ENCODE results near the gene NPSR1.
"Not testable (repeated sequence)": the region's sequence is repeated elsewhere in the genome, so short reads cannot be mapped to it uniquely, and the experiment has no call there.

Gene NPSR1, protein sequence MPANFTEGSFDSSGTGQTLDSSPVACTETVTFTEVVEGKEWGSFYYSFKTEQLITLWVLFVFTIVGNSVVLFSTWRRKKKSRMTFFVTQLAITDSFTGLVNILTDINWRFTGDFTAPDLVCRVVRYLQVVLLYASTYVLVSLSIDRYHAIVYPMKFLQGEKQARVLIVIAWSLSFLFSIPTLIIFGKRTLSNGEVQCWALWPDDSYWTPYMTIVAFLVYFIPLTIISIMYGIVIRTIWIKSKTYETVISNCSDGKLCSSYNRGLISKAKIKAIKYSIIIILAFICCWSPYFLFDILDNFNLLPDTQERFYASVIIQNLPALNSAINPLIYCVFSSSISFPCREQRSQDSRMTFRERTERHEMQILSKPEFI
- total RNA-seq, result 0 reads per million in 2 experiments

DNA sequence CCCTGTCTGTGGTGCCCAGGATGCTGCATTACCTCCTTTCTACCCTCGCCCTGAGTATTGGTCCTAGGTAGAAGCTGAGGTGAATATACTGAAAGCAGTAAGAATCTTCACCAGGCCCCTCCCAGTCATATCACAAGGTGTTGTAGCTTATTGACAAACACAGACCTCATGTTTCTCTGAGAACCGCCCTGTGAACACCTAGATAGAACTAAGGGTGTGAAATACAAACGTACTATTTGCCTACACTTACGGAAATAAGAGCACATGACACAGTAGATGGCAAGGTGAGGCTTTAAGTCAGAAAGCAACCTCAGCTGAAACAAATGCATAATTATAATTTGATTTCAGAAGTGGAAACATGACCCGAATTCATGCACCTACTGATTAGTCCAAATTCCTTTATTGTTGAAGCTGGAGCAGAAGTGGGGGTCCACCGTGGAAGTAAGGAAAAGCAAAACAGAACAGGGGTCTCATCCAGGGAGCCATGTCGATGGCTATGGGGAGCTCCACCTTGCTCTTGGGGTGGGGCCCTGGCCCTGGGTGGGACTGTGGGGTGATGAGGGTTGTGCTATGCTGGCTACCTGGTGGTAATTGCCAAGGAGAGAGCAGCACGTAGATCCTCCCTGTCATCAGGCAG lies at the start of gene NPSR1:
NPSR1 (plus strand) TSS at position 587 of the 637 bp plus-strand sequence. CDS start 195 bp downstream, outside the sequence.
- DNase-seq (ENCODE audit: low read depth), result no peak

DNA sequence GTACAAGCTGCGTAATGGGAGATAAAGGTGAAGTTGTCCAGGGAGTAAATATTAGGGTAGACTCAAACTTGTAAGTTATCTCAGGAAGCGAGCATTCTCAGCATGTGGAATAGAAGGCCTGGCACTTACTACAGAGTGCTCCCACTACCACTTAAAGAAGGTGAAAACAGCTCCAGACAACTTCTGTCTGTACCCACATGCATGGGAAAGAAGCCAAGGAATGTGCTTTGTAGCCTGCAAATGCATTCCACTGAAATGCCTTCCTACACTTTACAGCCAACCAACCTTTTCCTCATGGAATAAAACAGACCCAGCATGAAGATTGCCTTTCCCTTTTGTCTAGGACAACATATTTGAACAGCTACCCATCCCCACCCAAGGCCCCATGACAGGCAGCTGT lies 45.4 kb upstream of the NPSR1 start:
- DNase-seq (ENCODE audit: low read depth), result no peak

- DNase-seq (ENCODE audit: low read depth), result no peak
Observed at GRCh38 chr7:34620425-34620824, 37.6 kb upstream of the NPSR1 start.

DNA sequence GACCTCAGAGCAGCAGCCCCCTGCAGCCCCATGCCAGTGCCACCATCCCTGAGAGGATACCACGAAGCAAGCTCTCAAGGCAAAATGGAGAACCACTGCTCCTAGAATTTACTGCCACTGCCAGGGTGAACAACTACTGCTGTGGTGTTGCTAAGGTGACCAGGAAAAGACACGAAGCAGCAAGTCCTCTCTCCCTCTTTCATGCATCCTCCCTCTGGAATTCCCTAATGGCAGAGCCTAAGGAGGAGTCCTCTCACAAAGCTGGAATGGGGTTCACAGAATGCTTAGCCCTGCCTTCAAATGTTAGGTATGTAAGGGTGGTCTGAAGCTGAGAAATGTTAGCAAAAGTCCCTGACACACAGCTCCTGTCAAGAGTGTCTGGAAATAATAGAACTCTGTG lies 35.8 kb upstream of the NPSR1 start:
- DNase-seq (ENCODE audit: low read depth), result no peak

DNA sequence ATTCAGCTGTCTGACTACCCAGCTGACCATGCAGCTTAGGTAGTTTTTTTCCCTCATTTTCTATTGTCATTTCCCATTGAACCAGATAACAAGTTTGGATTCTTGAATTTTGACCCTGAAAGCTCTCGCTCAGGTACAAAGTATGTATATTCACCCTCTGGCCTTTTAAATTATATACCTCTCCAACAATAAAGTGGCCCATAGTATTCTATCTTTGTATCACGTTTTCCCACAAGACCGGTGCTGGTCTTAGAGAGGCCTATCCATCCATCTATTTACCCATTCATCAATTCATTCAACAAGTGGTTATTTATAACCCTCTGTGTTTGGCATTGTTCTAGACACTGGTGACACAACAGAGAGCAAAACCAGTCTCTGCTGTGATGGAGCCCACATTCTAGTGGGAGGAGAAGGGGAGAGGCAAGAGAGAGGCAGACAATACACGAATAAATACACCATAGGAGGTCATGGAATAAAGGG lies 35.2 kb upstream of the NPSR1 start:
- DNase-seq (ENCODE audit: low read depth), result no peak

GRCh38 chr7:34628618-34629017 lies 29.4 kb upstream of the NPSR1 start:
- not testable (repeated sequence) for DNase-seq (ENCODE audit: low read depth)

DNA sequence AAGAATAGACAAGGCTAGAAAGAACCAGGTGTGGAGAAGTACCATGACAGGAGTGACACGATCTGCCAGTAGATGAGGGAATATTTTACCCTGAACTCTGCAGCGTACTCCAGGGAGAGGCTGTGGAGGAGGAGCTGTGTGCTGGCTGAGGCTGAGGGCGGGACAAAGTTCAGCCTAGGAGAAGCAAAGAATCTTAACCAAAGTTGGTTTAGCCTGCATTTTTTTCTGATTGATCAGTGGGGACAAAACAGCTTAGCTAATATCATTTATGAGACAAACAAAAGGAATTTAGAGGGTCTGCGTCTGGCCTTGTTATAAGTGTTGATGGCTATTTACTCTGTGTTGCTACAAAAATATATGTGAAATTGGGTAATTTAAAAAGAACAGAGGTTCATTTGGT lies 5.2 kb upstream of the NPSR1 start:
- DNase-seq (ENCODE audit: low read depth), result no peak

GRCh38 chr7:34653787-34654186 lies 4.2 kb upstream of the NPSR1 start:
- DNase-seq (ENCODE audit: low read depth), result no peak

DNA sequence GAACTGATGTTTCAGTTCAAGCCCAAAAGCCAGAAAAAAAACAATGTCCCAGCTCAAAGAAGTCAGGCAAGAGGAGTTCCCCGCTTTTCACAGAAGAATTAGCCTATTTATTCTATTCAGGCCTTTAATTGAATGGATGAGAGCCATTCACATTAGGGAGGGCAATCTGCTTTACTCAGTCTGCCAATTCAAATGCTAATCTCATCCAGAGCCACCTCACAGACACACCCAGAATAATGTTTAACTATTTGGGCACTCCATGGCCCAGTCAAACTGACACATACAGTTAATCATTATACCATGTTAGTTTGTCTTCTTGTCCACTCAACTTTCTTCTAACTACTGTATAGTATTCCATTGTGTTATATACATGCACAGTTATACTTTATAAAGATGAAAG lies 2.6 kb upstream of the NPSR1 start:
- no peak for DNase-seq (ENCODE audit: low read depth)

DNA sequence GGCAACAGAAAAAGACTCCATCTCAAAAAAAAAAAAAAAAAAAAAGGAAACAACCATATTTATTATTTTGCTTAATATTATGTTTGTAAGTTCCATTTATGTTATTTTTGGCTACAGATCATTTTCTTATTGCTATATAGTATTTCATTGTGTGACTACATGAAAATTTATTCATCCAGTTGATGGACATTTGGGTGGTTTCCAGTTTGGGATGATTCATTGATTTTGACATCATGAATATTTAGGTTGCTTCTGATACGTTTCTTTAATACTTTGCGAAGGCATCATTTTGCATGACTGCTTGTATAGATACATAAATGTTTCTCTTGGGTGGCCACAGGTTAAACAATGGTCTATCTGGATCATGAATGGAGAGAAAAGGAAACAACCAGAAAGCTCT lies 2.0 kb upstream of the NPSR1 start:
- DNase-seq (ENCODE audit: low read depth), result no peak

GRCh38 chr7:34659472-34660075 lies 1.6 kb downstream of the NPSR1 start:
- DNase-seq (ENCODE audit: low read depth), result no peak

DNA sequence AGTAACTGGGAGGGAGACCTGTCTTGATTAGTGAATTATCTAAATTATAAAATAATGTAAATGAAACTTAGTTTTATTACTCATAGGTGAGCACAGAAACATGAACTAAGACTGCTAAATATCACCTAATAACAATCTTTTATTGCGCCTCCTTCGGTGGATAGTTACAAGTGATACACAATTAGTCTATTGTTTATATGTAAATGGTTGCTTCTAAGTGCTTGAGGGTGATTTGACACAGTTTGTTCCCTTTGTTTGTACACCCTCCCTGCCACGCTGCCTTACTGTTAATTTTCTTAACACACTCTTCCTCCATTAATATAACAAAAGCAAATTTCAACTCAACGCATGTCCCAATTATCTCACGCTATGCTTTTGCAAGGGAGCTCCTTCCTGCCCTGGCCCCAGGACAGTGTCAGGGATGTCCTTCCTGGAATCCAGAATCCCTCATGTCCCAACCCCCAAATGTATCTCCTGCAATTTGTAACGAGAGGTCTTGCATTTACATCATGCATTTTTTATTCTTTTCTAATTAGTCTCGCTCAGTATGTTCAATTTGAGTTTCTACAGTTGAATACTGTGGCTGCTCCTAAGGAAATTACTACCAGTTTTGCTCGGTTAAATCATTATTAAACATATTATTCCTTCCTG lies 4.2 kb downstream of the NPSR1 start:
- DNase-seq (ENCODE audit: low read depth), result no peak

DNA sequence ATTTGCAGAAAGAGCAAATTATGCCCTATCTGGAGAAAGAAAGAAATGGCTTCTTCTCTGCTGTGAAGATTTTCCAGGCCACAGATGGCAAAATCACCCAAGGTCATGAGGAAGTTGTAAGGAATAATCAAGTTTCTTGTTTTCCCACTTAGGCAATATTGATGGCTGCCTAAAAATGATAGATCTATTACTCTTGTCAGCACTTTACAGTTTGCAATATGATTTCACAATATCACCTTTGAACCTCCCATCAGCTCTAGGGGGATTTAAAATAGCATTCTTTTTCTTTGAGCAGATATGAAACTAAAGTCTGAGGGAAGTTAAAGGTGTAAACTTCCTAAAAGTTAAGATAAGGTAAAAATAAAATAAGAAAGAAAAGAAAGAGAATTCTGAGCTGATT lies 6.7 kb downstream of the NPSR1 start:
- DNase-seq (ENCODE audit: low read depth), result no peak

DNA sequence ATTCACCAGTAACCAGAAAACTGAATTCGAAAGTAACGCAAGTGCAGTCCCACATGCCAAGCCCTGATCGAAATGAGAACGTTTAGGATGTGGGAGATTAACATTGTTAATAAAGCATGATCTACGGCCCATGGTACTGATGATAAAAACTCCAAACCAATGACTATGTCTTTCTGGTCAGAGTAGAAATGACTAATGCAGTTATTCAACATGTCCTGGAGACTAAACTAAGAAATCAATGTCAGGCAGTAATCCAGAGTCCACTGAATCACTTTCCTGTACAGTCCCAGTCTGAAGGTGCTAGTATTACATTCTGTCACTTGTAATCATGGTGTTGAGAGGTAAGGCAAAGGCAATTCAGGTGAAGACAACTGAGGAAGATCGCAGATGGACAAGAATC lies 14.4 kb downstream of the NPSR1 start:
- DNase-seq (ENCODE audit: low read depth), result no peak

GRCh38 chr7:34673066-34673465 lies 15.0 kb downstream of the NPSR1 start:
- no peak for DNase-seq (ENCODE audit: low read depth)

GRCh38 chr7:34675749-34676374 lies 17.8 kb downstream of the NPSR1 start:
- no peak for DNase-seq (ENCODE audit: low read depth)

GRCh38 chr7:34677491-34677890 lies 19.5 kb downstream of the NPSR1 start:
- DNase-seq (ENCODE audit: low read depth), result no peak

DNA sequence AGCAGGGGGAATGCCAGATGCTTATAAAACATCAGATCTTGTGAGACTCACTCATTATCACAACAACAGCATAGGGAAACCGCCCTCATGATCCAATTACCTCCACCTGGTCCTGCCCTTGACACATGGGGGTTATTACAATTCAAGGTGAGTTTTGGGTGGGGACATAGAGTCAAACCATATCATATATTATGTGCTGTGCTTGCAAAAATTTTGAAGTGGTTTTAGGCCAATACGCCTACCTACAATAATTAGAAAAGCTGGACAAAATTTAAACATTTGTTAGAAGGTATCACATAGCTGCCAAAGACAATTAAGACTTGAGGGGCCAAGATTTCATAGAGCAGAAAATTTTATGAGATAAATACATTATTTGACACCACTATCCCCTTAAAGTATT lies 29.5 kb downstream of the NPSR1 start:
- no peak for DNase-seq (ENCODE audit: low read depth)

DNA sequence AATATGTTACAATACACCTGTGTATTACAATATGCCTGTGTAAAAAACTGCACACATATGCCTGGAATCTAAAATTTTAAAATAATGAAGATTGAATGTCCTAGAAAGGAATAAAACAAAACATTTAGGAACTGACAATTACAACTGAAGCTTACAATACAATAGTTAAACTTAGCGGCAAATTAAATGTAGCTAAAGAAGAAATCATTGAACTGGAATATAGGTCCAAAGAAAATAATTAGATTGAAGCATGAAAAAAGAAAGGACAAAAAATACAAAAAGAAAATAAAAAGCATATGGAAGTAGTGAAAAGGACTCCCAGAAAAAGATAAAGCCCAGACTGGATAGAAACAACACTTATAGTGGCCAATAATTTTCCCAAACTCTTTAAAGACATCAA lies 38.4 kb downstream of the NPSR1 start:
- DNase-seq (ENCODE audit: low read depth), result no peak

GRCh38 chr7:34709771-34710170 lies 51.8 kb downstream of the NPSR1 start:
- no peak for DNase-seq (ENCODE audit: low read depth)

DNA sequence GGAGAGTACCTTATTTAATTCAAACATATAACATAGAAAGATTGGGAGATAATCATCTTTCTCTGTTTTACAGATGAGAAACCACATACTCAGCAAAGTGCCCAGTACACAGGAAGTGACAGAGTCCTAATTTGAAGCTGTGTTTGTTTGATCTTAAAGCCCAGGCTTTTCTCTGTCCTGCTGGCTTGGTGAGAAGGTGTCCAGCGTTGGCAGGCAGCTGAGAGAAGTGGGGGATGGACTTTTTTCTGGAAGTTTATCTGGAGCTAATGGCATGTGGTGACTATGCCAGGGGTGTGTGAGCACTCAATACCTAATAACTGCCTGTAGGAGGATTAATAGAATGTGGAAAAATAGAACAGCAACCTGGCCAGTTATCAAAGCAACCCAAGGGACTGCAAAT lies 60.8 kb downstream of the NPSR1 start:
- no peak for DNase-seq (ENCODE audit: low read depth)

DNA sequence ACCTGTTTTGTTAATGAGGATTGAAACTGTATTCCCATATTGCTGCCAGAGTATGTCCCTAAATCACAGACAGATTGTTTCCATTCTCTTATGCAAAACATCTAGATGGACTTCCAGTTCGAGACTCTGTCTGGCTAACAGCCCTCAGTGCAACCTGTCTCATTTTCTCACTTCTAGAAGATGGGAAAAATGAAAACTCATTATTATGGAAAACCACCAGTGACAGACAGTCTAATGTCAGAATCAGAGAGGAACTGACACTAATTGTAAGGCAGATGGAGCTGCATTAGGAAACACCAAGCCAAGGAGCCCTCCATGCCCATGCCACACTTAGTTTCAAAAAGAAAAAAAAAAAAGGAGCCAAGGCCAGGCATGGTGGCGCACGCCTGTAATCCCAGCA lies 61.6 kb downstream of the NPSR1 start:
- DNase-seq (ENCODE audit: low read depth), result no peak

Data from T follicular helper cell (primary cell).